HEK293 (cell line): ENCODE results near the gene B9D1.

Experiments
- CTCF ChIA-PET: fragments of 350-600 bp; formaldehyde crosslinking; extraction: SDS; loops from one replicate; lab custom pipeline; 2021; ENCODE audit warnings: antibody characterized with exemption; lab: Yijun Ruan, JAX
- POLR2A ChIA-PET: fragments of 300-600 bp; formaldehyde crosslinking; extraction: SDS; loops from one replicate; lab custom pipeline; 2020; ENCODE audit warnings: antibody characterized with exemption, inconsistent platforms; lab: Yijun Ruan, JAX
- H3K27ac ChIP-seq: fragments of 200-500 bp; sonication (Bioruptor generic); 2 replicates; pipeline ENCODE4 v1.5.1; 2014; ENCODE audit warnings: low read depth, low read length, control low read depth, inconsistent platforms; ENCODE audit errors: extremely low read depth
- H3K36me3 ChIP-seq, 2 experiments: fragments of 200-500 bp in 1 of 2; sonication (Bioruptor generic) in 1 of 2; 1 replicate in 1 of 2; 2 replicates in 1 of 2; pipeline ENCODE4 v1.5.1; 2014 to 2017; ENCODE audit warnings: inconsistent platforms in 2 of 2, low read length in 2 of 2; ENCODE audit not compliant: control insufficient read depth in 2 of 2, insufficient read depth in 1 of 2
- H3K4me1 ChIP-seq: fragments of 200-500 bp; sonication (Bioruptor generic); 2 replicates; pipeline ENCODE4 v1.5.1; 2014; ENCODE audit warnings: mild to moderate bottlenecking, low read length, inconsistent platforms; ENCODE audit not compliant: control insufficient read depth, insufficient read depth
- H3K4me3 ChIP-seq: 2 replicates; pipeline ENCODE4 v1.5.1; 2011; ENCODE audit warnings: low read depth, mild to moderate bottlenecking, control low read depth, low read length, moderate library complexity
- H3K9me3 ChIP-seq: fragments of 200-500 bp; sonication (Bioruptor generic); 2 replicates; pipeline ENCODE4 v1.5.1; 2014; ENCODE audit warnings: low read depth, low read length, inconsistent platforms; ENCODE audit not compliant: control insufficient read depth, insufficient read depth
- GLI2 ChIP-seq: fragments of 450-650 bp; formaldehyde crosslinking; IDR thresholded peaks from 2 replicates; pipeline ENCODE4; 2017; ENCODE audit warnings: missing biosample characterization, missing genetic modification characterization, low read depth, borderline replicate concordance
- SCRT1 ChIP-seq: fragments of 450-650 bp; formaldehyde crosslinking; IDR thresholded peaks from 2 replicates; pipeline ENCODE4 v1.5.1; 2016; ENCODE audit warnings: missing biosample characterization, missing genetic modification characterization, borderline replicate concordance
- TRIM28 ChIP-seq: IDR thresholded peaks from 2 replicates; pipeline ENCODE4 v1.6.1; 2011; ENCODE audit warnings: low read length, control low read depth, borderline replicate concordance
- ZBTB7A ChIP-seq: fragments of 450-650 bp; formaldehyde crosslinking; IDR thresholded peaks from 2 replicates; pipeline ENCODE4 v1.5.1; 2016; ENCODE audit warnings: low read depth, missing biosample characterization, missing genetic modification characterization
- ZBTB8A ChIP-seq: fragments of 450-650 bp; formaldehyde crosslinking; IDR thresholded peaks from 2 replicates; pipeline ENCODE4 v1.5.1; 2016; ENCODE audit warnings: missing biosample characterization, missing genetic modification characterization
- ZNF121 ChIP-seq: fragments of 450-650 bp; formaldehyde crosslinking; IDR thresholded peaks from 2 replicates; pipeline ENCODE4 v1.5.1; 2016; ENCODE audit warnings: missing biosample characterization, missing genetic modification characterization
- ZNF24 ChIP-seq: fragments of 450-650 bp; formaldehyde crosslinking; IDR thresholded peaks from 2 replicates; pipeline ENCODE4 v1.5.1; 2016; ENCODE audit warnings: missing biosample characterization, missing genetic modification characterization
- ZNF350 ChIP-seq: fragments of 450-650 bp; formaldehyde crosslinking; IDR thresholded peaks from 2 replicates; pipeline ENCODE4 v1.5.0; 2017; ENCODE audit warnings: missing biosample characterization, mild to moderate bottlenecking, missing genetic modification characterization
- ZNF521 ChIP-seq: fragments of 450-650 bp; formaldehyde crosslinking; IDR thresholded peaks from 2 replicates; pipeline ENCODE4 v1.5.1; 2017; ENCODE audit warnings: missing biosample characterization, mild to moderate bottlenecking, missing genetic modification characterization
- ZNF561 ChIP-seq: fragments of 450-650 bp; IDR thresholded peaks from 2 replicates; pipeline ENCODE4 v1.5.1; 2018; ENCODE audit warnings: missing biosample characterization, missing genetic modification characterization, borderline replicate concordance
- ZNF624 ChIP-seq: fragments of 450-650 bp; formaldehyde crosslinking; IDR thresholded peaks from 2 replicates; pipeline ENCODE4 v1.5.1; 2017; ENCODE audit warnings: missing biosample characterization, missing genetic modification characterization
- ZNF658 ChIP-seq: fragments of 450-650 bp; formaldehyde crosslinking; IDR thresholded peaks from 2 replicates; pipeline ENCODE4; 2016; ENCODE audit warnings: missing biosample characterization, missing genetic modification characterization
- ZNF664 ChIP-seq: fragments of 450-650 bp; formaldehyde crosslinking; IDR thresholded peaks from 2 replicates; pipeline ENCODE4 v1.5.1; 2016; ENCODE audit warnings: missing biosample characterization, missing genetic modification characterization
- ZNF701 ChIP-seq: fragments of 450-650 bp; formaldehyde crosslinking; IDR thresholded peaks from 2 replicates; pipeline ENCODE4 v1.5.1; 2016; ENCODE audit warnings: missing biosample characterization, missing genetic modification characterization
- ZNF777 ChIP-seq: fragments of 450-650 bp; formaldehyde crosslinking; IDR thresholded peaks from 2 replicates; pipeline ENCODE4 v1.5.1; 2017; ENCODE audit warnings: missing biosample characterization, missing genetic modification characterization, borderline replicate concordance
- ZNF837 ChIP-seq: fragments of 450-650 bp; formaldehyde crosslinking; IDR thresholded peaks from 2 replicates; pipeline ENCODE4 v1.5.1; 2016; ENCODE audit warnings: missing biosample characterization, missing genetic modification characterization
- TF ChIP-seq, protein P1 (sequence below): fragments of 450-650 bp; formaldehyde crosslinking; IDR thresholded peaks from 2 replicates; pipeline ENCODE4 v1.5.1; 2016; ENCODE audit warnings: missing biosample characterization, missing genetic modification characterization, borderline replicate concordance
- TF ChIP-seq, protein P2 (sequence below): fragments of 450-650 bp; formaldehyde crosslinking; IDR thresholded peaks from 2 replicates; pipeline ENCODE4 v1.5.1; 2016; ENCODE audit warnings: missing biosample characterization, missing genetic modification characterization
- TF ChIP-seq, protein P3 (sequence below): fragments of 450-650 bp; formaldehyde crosslinking; IDR thresholded peaks from 2 replicates; pipeline ENCODE4 v1.5.1; 2016; ENCODE audit warnings: missing biosample characterization, missing genetic modification characterization
- TF ChIP-seq, protein P4 (sequence below): fragments of 450-650 bp; formaldehyde crosslinking; IDR thresholded peaks from 2 replicates; pipeline ENCODE4 v1.5.1; 2016; ENCODE audit warnings: missing biosample characterization, missing genetic modification characterization
- TF ChIP-seq, protein P5 (sequence below): fragments of 450-650 bp; IDR thresholded peaks from 2 replicates; pipeline ENCODE4 v1.5.1; 2018; ENCODE audit warnings: missing biosample characterization, mild to moderate bottlenecking, missing genetic modification characterization

Gene B9D1

DNA sequence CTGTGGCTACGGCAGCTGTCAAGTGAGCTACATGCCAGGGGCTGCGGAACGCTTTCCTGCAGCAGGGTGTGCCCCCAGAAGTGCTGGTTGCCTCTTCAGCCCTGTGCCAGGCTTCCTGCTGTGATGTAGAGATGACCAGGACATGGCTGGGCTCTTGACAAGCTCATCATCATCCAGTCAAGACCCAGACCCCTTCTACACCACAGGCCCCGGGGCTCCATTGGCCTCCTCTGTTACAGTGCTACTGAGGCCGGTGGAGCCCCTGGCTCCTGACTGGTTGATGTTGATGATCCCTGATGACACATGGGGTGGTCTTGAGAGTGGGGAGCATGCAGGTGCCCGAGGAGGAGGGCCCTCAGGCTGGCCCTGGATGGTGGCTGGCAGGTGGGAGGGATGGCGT is 50.1 kb downstream of the B9D1 start (continued):
- TF ChIP-seq, protein P1, sequence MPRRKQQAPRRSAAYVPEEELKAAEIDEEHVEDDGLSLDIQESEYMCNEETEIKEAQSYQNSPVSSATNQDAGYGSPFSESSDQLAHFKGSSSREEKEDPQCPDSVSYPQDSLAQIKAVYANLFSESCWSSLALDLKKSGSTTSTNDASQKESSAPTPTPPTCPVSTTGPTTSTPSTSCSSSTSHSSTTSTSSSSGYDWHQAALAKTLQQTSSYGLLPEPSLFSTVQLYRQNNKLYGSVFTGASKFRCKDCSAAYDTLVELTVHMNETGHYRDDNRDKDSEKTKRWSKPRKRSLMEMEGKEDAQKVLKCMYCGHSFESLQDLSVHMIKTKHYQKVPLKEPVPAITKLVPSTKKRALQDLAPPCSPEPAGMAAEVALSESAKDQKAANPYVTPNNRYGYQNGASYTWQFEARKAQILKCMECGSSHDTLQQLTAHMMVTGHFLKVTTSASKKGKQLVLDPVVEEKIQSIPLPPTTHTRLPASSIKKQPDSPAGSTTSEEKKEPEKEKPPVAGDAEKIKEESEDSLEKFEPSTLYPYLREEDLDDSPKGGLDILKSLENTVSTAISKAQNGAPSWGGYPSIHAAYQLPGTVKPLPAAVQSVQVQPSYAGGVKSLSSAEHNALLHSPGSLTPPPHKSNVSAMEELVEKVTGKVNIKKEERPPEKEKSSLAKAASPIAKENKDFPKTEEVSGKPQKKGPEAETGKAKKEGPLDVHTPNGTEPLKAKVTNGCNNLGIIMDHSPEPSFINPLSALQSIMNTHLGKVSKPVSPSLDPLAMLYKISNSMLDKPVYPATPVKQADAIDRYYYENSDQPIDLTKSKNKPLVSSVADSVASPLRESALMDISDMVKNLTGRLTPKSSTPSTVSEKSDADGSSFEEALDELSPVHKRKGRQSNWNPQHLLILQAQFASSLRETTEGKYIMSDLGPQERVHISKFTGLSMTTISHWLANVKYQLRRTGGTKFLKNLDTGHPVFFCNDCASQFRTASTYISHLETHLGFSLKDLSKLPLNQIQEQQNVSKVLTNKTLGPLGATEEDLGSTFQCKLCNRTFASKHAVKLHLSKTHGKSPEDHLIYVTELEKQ (tag by site-specific recombination) = no peak
- TF ChIP-seq ZBTB8A (tag by site-specific recombination) (no peak), ZNF561 (tag by site-specific recombination) (no peak), TRIM28 (no peak), ZNF350 (tag by site-specific recombination) (no peak), ZNF777 (no peak)
- TF ChIP-seq, all 188 proteins: peak for 0

DNA sequence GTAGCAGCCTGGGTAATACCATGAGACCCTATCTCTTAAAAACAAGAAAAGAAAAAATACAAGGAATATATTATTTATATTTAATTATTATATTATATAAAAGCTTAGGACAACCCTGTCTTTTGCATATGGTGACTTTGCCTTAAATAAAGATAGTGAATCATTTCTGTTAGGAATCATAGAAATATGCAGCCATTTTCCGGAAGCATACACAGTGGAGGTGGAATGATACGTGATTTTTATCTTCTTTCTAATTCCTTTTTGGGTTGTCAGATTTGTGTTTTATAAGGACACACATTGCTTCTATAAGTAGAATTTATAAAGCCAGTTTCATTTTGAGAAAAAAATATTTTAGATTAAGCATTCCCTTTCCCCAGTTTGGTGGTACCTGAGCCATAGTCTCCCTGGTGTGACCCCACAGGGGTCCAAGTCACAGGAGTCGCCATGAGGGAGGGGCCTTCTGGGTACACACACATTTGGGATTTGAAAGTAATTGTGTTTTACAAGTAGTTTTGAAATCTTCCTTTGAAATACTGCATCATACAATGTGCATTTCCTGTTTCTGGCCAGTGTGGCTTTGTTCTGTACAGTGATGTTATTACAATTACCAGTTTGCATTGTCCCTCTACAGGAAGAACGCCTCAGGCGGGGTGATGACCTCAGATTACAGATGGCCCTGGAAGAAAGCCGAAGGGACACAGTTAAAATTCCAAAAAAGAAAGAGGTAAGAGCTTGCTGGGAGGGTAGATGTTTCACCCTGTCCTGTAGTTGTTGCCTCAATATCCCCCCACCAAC is 50.9 kb downstream of the B9D1 start:
- ChIA-PET CTCF (interaction anchor here (1.0 kb wide), 1 partner anchor 11 kb away, joined by 3 read pairs; no protein-coding TSS in a partner anchor), POLR2A (no interaction called here)
- no peaks in the 10 kb centered on the region for H3K4me1 ChIP-seq
- peaks cover 5 to 49% of the 10 kb centered on the region in 2 experiments; a peak in 2 of 3 replicates for H3K36me3 ChIP-seq
- H3K4me3 ChIP-seq = no peak overlapping the region
- TF ChIP-seq, protein P2, sequence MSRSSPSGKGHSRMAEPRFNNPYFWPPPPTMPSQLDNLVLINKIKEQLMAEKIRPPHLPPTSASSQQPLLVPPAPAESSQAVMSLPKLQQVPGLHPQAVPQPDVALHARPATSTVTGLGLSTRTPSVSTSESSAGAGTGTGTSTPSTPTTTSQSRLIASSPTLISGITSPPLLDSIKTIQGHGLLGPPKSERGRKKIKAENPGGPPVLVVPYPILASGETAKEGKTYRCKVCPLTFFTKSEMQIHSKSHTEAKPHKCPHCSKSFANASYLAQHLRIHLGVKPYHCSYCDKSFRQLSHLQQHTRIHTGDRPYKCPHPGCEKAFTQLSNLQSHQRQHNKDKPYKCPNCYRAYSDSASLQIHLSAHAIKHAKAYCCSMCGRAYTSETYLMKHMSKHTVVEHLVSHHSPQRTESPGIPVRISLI (tag by site-specific recombination) = no peak
- TF ChIP-seq ZBTB7A (tag by site-specific recombination) (no peak), GLI2 (tag by site-specific recombination) (no peak), ZNF664 (no peak), ZNF658 (no peak), ZNF121 (tag by site-specific recombination) (no peak), ZNF521 (tag by site-specific recombination) (no peak), ZNF350 (tag by site-specific recombination) (no peak), ZNF624 (tag by site-specific recombination) (no peak), ZNF701 (tag by site-specific recombination) (no peak), ZNF837 (tag by site-specific recombination) (no peak), SCRT1 (no peak), ZNF24 (tag by site-specific recombination) (no peak)
- TF ChIP-seq, protein P3, sequence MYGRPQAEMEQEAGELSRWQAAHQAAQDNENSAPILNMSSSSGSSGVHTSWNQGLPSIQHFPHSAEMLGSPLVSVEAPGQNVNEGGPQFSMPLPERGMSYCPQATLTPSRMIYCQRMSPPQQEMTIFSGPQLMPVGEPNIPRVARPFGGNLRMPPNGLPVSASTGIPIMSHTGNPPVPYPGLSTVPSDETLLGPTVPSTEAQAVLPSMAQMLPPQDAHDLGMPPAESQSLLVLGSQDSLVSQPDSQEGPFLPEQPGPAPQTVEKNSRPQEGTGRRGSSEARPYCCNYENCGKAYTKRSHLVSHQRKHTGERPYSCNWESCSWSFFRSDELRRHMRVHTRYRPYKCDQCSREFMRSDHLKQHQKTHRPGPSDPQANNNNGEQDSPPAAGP (tag by site-specific recombination) = no peak
- TF ChIP-seq, protein P4, sequence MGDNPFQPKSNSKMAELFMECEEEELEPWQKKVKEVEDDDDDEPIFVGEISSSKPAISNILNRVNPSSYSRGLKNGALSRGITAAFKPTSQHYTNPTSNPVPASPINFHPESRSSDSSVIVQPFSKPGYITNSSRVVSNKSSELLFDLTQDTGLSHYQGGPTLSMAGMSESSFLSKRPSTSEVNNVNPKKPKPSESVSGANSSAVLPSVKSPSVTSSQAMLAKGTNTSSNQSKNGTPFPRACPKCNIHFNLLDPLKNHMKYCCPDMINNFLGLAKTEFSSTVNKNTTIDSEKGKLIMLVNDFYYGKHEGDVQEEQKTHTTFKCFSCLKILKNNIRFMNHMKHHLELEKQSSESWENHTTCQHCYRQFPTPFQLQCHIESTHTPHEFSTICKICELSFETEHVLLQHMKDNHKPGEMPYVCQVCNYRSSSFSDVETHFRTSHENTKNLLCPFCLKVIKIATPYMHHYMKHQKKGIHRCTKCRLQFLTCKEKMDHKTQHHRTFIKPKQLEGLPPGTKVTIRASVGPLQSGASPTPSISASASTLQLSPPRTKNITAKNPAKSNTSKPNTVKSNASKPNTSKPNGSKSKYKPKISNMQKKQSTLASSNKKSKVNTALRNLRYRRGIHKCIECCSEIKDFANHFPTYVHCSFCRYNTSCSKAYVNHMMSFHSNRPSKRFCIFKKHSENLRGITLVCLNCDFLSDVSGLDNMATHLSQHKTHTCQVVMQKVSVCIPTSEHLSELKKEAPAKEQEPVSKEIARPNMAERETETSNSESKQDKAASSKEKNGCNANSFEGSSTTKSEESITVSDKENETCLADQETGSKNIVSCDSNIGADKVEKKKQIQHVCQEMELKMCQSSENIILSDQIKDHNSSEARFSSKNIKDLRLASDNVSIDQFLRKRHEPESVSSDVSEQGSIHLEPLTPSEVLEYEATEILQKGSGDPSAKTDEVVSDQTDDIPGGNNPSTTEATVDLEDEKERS (tag by site-specific recombination) = no peak
- TF ChIP-seq, protein P5, sequence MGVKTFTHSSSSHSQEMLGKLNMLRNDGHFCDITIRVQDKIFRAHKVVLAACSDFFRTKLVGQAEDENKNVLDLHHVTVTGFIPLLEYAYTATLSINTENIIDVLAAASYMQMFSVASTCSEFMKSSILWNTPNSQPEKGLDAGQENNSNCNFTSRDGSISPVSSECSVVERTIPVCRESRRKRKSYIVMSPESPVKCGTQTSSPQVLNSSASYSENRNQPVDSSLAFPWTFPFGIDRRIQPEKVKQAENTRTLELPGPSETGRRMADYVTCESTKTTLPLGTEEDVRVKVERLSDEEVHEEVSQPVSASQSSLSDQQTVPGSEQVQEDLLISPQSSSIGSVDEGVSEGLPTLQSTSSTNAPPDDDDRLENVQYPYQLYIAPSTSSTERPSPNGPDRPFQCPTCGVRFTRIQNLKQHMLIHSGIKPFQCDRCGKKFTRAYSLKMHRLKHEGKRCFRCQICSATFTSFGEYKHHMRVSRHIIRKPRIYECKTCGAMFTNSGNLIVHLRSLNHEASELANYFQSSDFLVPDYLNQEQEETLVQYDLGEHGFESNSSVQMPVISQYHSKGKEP (tag by site-specific recombination) = no peak
- no peaks in the 10 kb centered on the region for H3K9me3 ChIP-seq
- H3K27ac ChIP-seq = no peak overlapping the region
